HepG2 (cell line): ENCODE measurements around the gene YPEL3. TPM values are rescaled to one million over a fixed set of nuclear protein-coding genes. Genes with fewer than 3 reads are reported as not detected.

Source experiments
- ATM ChIP-seq: fragments of 450-650 bp; IDR thresholded peaks from 2 replicates; pipeline ENCODE4 v1.7.1; 2017; ENCODE audit warnings: mild to moderate bottlenecking, borderline replicate concordance
- CCAR2 ChIP-seq: fragments of 200-400 bp; formaldehyde crosslinking; optimal IDR thresholded peaks from 2 replicates; pipeline ENCODE3; 2018; ENCODE audit warnings: low read depth, mild to moderate bottlenecking, low read length, moderate library complexity
- JUND ChIP-seq: sonication (generic); formaldehyde crosslinking; IDR thresholded peaks from 2 replicates; pipeline ENCODE4 v1.8.0; 2022; ENCODE audit warnings: mild to moderate bottlenecking, missing genetic modification reagents
- MTF1 ChIP-seq: sonication (generic); formaldehyde crosslinking; IDR thresholded peaks from 2 replicates; pipeline ENCODE4 v1.5.0; 2020; ENCODE audit warnings: missing genetic modification reagents
- UBTF ChIP-seq: sonication (generic); formaldehyde crosslinking; IDR thresholded peaks from 2 replicates; pipeline ENCODE4 v1.4.0; 2020; ENCODE audit warnings: mild to moderate bottlenecking, missing genetic modification reagents
- WIZ ChIP-seq: sonication (generic); formaldehyde crosslinking; IDR thresholded peaks from 2 replicates; pipeline ENCODE4 v1.5.1; 2020; ENCODE audit warnings: mild to moderate bottlenecking, missing genetic modification reagents
- ZBTB25 ChIP-seq: IDR thresholded peaks from 2 replicates; pipeline ENCODE4 v1.6.1; 2018; ENCODE audit warnings: missing genetic modification reagents
- ZBTB4 ChIP-seq: sonication (generic); formaldehyde crosslinking; IDR thresholded peaks from 2 replicates; pipeline ENCODE4 v1.4.0; 2020; ENCODE audit warnings: missing genetic modification reagents, mild to moderate bottlenecking, borderline replicate concordance
- ZNF224 ChIP-seq: sonication (generic); formaldehyde crosslinking; IDR thresholded peaks from 2 replicates; pipeline ENCODE4 v1.5.0; 2020; ENCODE audit warnings: mild to moderate bottlenecking, missing genetic modification reagents
- ZNF275 ChIP-seq: sonication (generic); formaldehyde crosslinking; IDR thresholded peaks from 2 replicates; pipeline ENCODE4 v1.8.0; 2022; ENCODE audit warnings: missing genetic modification reagents, mild to moderate bottlenecking, inconsistent platforms, borderline replicate concordance
- ZNF549 ChIP-seq: sonication (generic); formaldehyde crosslinking; IDR thresholded peaks from 2 replicates; pipeline ENCODE4 v1.5.0; 2020; ENCODE audit warnings: missing genetic modification reagents
- ZNF687 ChIP-seq: sonication (generic); formaldehyde crosslinking; IDR thresholded peaks from 2 replicates; pipeline ENCODE4 v1.5.1; 2020; ENCODE audit warnings: mild to moderate bottlenecking, missing genetic modification reagents, moderate library complexity
- ZXDC ChIP-seq: sonication (generic); formaldehyde crosslinking; IDR thresholded peaks from 2 replicates; pipeline ENCODE4 v1.5.0; 2020; ENCODE audit warnings: mild to moderate bottlenecking, missing genetic modification reagents
- polyA plus RNA-seq, 8 experiments: library from polyadenylated mRNA; depleted of rRNA in 3 of 8; stranded (reverse) in 7 of 8; unstranded in 1 of 8; fragments of >200 nt; fragmentation: Illumina TruSeq in 4 of 8; extraction: Trizol in 4 of 8; gene quantifications; 2 replicates each; pipeline versions ENCODE4 v1.2.1 to v1.2.3, GENCODE V29; 2011 to 2016; ENCODE audit warnings: low read depth in 4 of 8, missing spikeins in 1 of 8, mixed read lengths in 1 of 8; ENCODE audit not compliant: insufficient read depth in 1 of 8
- total RNA-seq, 5 experiments: library from RNA; depleted of rRNA; stranded (reverse); fragments of >200 nt; fragmentation: Illumina TruSeq; extraction: Trizol; gene quantifications; 2 replicates each; pipeline ENCODE4 v1.2.3, GENCODE V29; 2016; ENCODE audit warnings: low read depth in 1 of 5

Gene YPEL3
- total and polyA plus RNA-seq, 2 of the 13 experiments (the other 11 are each of a cell fraction or from before 2014, with no cell fraction given): 5.4 to 47.0 TPM

GRCh38 chr16:30092373-30093010 is 3.5 kb downstream of the YPEL3 start (continued):
- TF ChIP-seq ZBTB4 (CRISPR knock-in tag) (0 out of 2 replicates have a peak, but pooled peaks have one; percentile 70), JUND (CRISPR knock-in tag) (peak; percentile 45; the same call in 1 of the 2 replicates), ZNF275 (CRISPR knock-in tag) (peak; percentile 46; the same call in 1 of the 2 replicates), MTF1 (no peak), ZNF549 (CRISPR knock-in tag) (no peak), ZNF224 (CRISPR knock-in tag) (0 out of 2 replicates have a peak, but pooled peaks have one; percentile 23), ZXDC (peak; percentile 94), ZBTB25 (CRISPR knock-in tag) (peak; percentile 59), ATM (no peak), CCAR2 (no peak), UBTF (peak; percentile 52), WIZ (CRISPR knock-in tag) (0 out of 2 replicates have a peak, but pooled peaks have one; percentile 19), ZNF687 (CRISPR knock-in tag) (peak; percentile 90)
